Measurements from ENCODE around the gene STARD13.

GRCh38 chr13:33316890-33317289 lies 31.3 kb upstream of the STARD13 start:
- TF ChIP-seq, protein P1, sequence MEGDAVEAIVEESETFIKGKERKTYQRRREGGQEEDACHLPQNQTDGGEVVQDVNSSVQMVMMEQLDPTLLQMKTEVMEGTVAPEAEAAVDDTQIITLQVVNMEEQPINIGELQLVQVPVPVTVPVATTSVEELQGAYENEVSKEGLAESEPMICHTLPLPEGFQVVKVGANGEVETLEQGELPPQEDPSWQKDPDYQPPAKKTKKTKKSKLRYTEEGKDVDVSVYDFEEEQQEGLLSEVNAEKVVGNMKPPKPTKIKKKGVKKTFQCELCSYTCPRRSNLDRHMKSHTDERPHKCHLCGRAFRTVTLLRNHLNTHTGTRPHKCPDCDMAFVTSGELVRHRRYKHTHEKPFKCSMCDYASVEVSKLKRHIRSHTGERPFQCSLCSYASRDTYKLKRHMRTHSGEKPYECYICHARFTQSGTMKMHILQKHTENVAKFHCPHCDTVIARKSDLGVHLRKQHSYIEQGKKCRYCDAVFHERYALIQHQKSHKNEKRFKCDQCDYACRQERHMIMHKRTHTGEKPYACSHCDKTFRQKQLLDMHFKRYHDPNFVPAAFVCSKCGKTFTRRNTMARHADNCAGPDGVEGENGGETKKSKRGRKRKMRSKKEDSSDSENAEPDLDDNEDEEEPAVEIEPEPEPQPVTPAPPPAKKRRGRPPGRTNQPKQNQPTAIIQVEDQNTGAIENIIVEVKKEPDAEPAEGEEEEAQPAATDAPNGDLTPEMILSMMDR (IDR thresholded peaks at IDR 0.05; ENCODE audit: low read length), result no peak
- no peak for TF ChIP-seq EZH2 (optimal IDR thresholded peaks at IDR 0.05; ENCODE audit: low read depth, low read length)

Data from MM.1S (cell line).